ENCODE measurements around the gene YBEY. TPM values are rescaled to one million over a fixed set of nuclear protein-coding genes. Genes with fewer than 3 reads are reported as not detected.
"Not testable (repeated sequence)": the region's sequence is repeated elsewhere in the genome, so short reads cannot be mapped to it uniquely, and the experiment has no call there.

The YBEY gene, protein sequence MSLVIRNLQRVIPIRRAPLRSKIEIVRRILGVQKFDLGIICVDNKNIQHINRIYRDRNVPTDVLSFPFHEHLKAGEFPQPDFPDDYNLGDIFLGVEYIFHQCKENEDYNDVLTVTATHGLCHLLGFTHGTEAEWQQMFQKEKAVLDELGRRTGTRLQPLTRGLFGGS
- total RNA-seq (10 to 100 TPM in 7 of 9 donors, 1 to 10 TPM in 2; 4.0 to 23.5 (median 15.8) TPM), polyA plus RNA-seq (10 to 100 TPM; 16.4 to 46.0 (median 24.8) TPM)
- long read RNA-seq, donor 1, transcript YBEY-206 (5 exons, 744 nt) = major isoform, 6 of 28 reads
- long read RNA-seq, donor 1, partial matches to known transcripts = 16 of 28 reads
- long read RNA-seq, donor 1, other reads (novel, unspliced or antisense) = 0 of 28 reads
- long read RNA-seq, donor 2, partial matches to known transcripts = 0 of 4 reads
- long read RNA-seq, donor 2, other reads (novel, unspliced or antisense) = 0 of 4 reads
- long read RNA-seq, donor 3, partial matches to known transcripts = 0 of 2 reads
- long read RNA-seq, donor 3, other reads (novel, unspliced or antisense) = 0 of 2 reads
- long read RNA-seq, donor 4, transcript YBEY-206 (5 exons, 744 nt) = major isoform, 11 of 14 reads
- long read RNA-seq, donor 4, partial matches to known transcripts = 0 of 14 reads
- long read RNA-seq, donor 4, other reads (novel, unspliced or antisense) = 1 of 14 reads
- long read RNA-seq, donor 5, transcript YBEY-206 (5 exons, 744 nt) = major isoform, 10 of 16 reads
- long read RNA-seq, donor 5, partial matches to known transcripts = 1 of 16 reads
- long read RNA-seq, donor 5, other reads (novel, unspliced or antisense) = 2 of 16 reads
- long read RNA-seq, donor 6, transcript YBEY-206 (5 exons, 744 nt) = major isoform, 5 of 8 reads
- long read RNA-seq, donor 6, partial matches to known transcripts = 0 of 8 reads
- long read RNA-seq, donor 6, other reads (novel, unspliced or antisense) = 2 of 8 reads
- long read RNA-seq, donor 7, partial matches to known transcripts = 0 of 3 reads
- long read RNA-seq, donor 7, other reads (novel, unspliced or antisense) = 0 of 3 reads
- long read RNA-seq, donor 8, transcript YBEY-206 (5 exons, 744 nt) = major isoform, 10 of 40 reads
- long read RNA-seq, donor 8, partial matches to known transcripts = 19 of 40 reads
- long read RNA-seq, donor 8, other reads (novel, unspliced or antisense) = 6 of 40 reads
- long read RNA-seq, donor 9, partial matches to known transcripts = 5 of 10 reads
- long read RNA-seq, donor 9, other reads (novel, unspliced or antisense) = 0 of 10 reads
- long read RNA-seq, donor 10, partial matches to known transcripts = 0 of 4 reads
- long read RNA-seq, donor 10, other reads (novel, unspliced or antisense) = 0 of 4 reads

DNA sequence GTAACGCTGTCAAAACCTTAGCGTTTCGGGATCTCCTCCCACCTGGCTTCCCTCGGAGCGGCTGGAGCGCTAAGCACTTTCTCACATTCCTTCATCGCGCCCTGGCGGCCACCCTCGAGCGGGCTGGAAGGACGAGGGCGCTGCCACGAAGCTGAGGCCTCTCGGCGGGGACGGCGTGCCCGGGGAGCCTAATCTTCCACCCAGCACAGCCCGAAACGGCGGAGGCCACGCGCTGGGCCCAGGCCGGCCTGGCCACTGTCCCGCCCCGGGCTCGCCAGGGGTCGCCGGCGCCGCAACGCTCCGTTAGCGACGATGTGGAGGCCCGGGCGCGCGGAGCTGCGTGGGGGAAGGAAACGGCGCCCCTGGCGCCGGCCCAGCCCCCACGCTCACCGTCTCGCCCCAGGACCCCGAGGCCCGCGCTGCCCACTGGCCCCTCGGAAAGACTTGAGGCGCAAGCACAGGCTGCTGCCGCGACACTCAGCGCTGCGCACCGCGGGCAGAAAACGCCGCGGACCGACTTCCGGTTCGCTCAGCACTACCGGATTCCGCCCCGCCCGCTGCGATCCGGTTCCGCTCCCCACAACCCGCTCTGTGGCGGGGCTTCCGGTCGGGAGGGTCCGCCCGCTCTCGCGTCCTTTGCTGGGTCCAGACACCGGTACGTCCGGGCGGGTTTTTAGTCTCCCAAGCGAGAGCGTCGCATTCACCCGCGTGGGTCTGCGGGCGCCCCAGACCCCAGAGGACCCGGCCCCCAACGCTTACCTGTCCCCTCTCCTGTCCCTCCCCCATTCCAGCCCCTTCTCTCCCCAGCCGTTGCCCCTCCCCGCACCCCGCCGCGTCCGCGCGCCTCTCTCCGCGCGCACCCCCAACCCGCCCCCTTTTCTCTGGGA, at the start of gene YBEY:
YBEY (plus strand) TSS at position 582 of the 887 bp plus-strand sequence. CDS start 572 bp downstream, outside the sequence.
- peaks cover 18 to 51% of the 10 kb centered on the region in 2 donors for H3K4me1 ChIP-seq (replicated peaks in 1 of 2)
- DNase-seq = peak; percentile 88 to 92 (median 91)
- TF ChIP-seq, protein P1, sequence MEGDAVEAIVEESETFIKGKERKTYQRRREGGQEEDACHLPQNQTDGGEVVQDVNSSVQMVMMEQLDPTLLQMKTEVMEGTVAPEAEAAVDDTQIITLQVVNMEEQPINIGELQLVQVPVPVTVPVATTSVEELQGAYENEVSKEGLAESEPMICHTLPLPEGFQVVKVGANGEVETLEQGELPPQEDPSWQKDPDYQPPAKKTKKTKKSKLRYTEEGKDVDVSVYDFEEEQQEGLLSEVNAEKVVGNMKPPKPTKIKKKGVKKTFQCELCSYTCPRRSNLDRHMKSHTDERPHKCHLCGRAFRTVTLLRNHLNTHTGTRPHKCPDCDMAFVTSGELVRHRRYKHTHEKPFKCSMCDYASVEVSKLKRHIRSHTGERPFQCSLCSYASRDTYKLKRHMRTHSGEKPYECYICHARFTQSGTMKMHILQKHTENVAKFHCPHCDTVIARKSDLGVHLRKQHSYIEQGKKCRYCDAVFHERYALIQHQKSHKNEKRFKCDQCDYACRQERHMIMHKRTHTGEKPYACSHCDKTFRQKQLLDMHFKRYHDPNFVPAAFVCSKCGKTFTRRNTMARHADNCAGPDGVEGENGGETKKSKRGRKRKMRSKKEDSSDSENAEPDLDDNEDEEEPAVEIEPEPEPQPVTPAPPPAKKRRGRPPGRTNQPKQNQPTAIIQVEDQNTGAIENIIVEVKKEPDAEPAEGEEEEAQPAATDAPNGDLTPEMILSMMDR (IDR thresholded peaks at IDR 0.05) = peak in 4 of 6 experiments; percentile 33 to 51 (median 42)
- TF ChIP-seq POLR2A (IDR thresholded peaks at IDR 0.05) = peak; percentile 28 to 63
- H3K27me3 ChIP-seq = no peaks in the 10 kb centered on the region
- peaks cover 0 to 31% of the 10 kb centered on the region in 2 donors for H3K36me3 ChIP-seq (replicated peaks in 1 of 2)
- H3K27ac ChIP-seq = peak within 1 kb of the TSS; percentile 81 to 96 (median 94)
- peak within 1 kb of the TSS; percentile 53 to 93 (median 80) for H3K4me3 ChIP-seq
- 0% methylated on average over 21 to 105 of the region's 105 CpGs for WGBS, 4 donors
- no peaks in the 10 kb centered on the region for H3K9me3 ChIP-seq (replicated peaks in 1 of 3)
- intact Hi-C loops (cut with DNase I) = no loop called here

DNA sequence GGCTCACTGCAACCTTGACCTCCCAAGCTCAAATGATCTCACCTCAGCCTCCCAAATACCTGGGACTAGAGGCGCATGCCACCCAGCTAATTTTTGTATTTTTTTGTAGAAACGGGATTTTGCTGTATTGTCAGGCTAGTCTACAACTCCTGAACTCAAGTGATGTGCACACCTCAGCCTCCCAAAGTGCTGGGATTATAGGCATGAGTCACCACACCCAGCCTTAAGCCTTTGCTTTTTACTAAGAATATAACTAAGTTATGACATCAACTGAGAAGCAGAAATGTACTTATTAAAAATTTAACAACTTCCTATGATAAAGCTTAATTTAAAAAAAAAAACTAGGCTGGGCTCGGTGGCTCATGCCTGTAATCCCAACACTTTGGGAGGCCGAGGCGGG, 48.7 kb upstream of the YBEY start:
- no peak for TF ChIP-seq POLR2A (IDR thresholded peaks at IDR 0.05)
- TF ChIP-seq, protein P1 (IDR thresholded peaks at IDR 0.05) = no peak
- H3K36me3 ChIP-seq (replicated peaks in 1 of 2) = peaks cover 0 to 78% of the 10 kb centered on the region in 2 donors
- no peak for DNase-seq
- intact Hi-C loops (cut with DNase I) = no loop called here
- no peaks in the 10 kb centered on the region for H3K4me1 ChIP-seq (replicated peaks in 1 of 2)
- no peak overlapping the region for H3K27ac ChIP-seq
- no peak overlapping the region for H3K4me3 ChIP-seq
- H3K27me3 ChIP-seq = no peaks in the 10 kb centered on the region
- 87 to 92% (median 90%) methylated on average over 5 of the region's 5 CpGs for WGBS, 4 donors
- H3K9me3 ChIP-seq (replicated peaks in 1 of 3) = no peaks in the 10 kb centered on the region

DNA sequence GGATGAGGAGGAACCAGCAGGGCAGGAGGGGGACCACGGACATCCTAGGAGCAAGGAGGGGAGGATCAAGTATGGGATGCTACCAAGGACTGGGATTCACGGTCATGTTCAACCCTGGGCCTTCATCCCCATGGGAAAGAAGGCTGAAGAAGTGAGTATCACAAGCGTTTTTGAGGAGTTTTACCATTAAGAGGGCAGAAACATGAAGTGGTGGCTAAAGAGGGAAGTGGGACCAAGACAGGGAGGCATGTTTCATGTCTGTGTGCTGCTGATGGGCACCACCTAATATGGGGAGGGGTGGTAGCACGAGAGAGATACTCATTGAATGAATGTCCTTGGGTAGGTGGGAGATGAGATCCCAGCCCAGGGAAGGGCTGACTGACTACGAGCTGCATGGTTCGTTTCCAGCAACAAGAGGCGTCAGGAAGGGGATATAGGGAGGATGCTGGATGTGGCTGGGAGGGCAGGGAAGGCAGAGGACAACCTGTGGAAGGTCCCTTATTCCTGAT, 46.3 kb upstream of the YBEY start:
- H3K4me3 ChIP-seq = no peak overlapping the region
- no peaks in the 10 kb centered on the region for H3K4me1 ChIP-seq (replicated peaks in 1 of 2)
- 86 to 88% (median 87%) methylated on average over 7 of the region's 7 CpGs for WGBS, 4 donors
- no peak for TF ChIP-seq POLR2A (IDR thresholded peaks at IDR 0.05)
- TF ChIP-seq, protein P1 (IDR thresholded peaks at IDR 0.05) = no peak
- H3K27me3 ChIP-seq = no peaks in the 10 kb centered on the region
- H3K9me3 ChIP-seq (replicated peaks in 1 of 3) = no peaks in the 10 kb centered on the region
- DNase-seq = no peak
- intact Hi-C loops (cut with DNase I) = no loop called here
- H3K27ac ChIP-seq = no peak overlapping the region
- H3K36me3 ChIP-seq (replicated peaks in 1 of 2) = peaks cover 0 to 89% of the 10 kb centered on the region in 2 donors

DNA sequence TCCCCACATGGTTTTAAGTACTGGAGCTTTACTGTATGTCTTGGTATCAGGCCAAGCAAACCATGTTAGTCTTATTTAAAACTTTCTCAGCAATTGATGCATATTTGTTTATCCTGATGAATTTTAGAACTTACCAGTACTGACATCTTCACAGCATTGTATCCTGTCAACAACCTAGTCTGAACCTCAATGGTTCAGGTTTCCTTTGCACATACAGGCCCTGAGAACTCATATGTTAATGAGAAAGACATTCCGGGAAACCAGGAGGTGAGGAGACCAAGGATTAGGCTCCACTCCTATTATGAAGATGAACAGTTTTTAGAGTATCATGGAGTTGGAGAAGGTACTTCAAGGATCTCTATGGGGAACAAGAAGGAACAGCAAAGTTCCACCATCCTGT, 44.6 kb upstream of the YBEY start:
- H3K4me1 ChIP-seq (replicated peaks in 1 of 2); H3K4me3 ChIP-seq; H3K27ac ChIP-seq; DNase-seq; intact Hi-C loops (cut with DNase I); H3K9me3 ChIP-seq (replicated peaks in 1 of 3); H3K27me3 ChIP-seq: not testable (repeated sequence)
- 58 to 100% (median 92%) methylated on average over 1 of the region's 1 CpG for WGBS, 4 donors
- H3K36me3 ChIP-seq (replicated peaks in 1 of 2) = peaks cover 0 to 89% of the 10 kb centered on the region in 2 donors
